GM23338 (cell line): ENCODE data around the gene TMEM151B.

ENCODE experiments used
- CTCF ChIP-seq, 2 experiments: fragments of 200-600 bp in 1 of 2; sonication (generic) in 1 of 2; conservative IDR thresholded peaks; 2 replicates each; pipeline versions ENCODE4 v1.5.1 to v1.6.1; 2016 to 2017; ENCODE audit warnings: antibody characterized with exemption in 2 of 2, low read depth in 2 of 2, mild to moderate bottlenecking in 2 of 2, moderate library complexity in 1 of 2
- EZH2 ChIP-seq: fragments of 200-600 bp; sonication (generic); IDR thresholded peaks from one replicate; pipeline ENCODE4 v1.8.0; 2017; ENCODE audit warnings: antibody characterized with exemption, mild to moderate bottlenecking, low read depth; ENCODE audit not compliant: unreplicated experiment
- EZH2phosphoT487 ChIP-seq: fragments of 200-600 bp; sonication (generic); IDR thresholded peaks from one replicate; pipeline ENCODE4 v1.8.1; 2018; ENCODE audit warnings: antibody characterized with exemption; ENCODE audit not compliant: unreplicated experiment
- TF ChIP-seq, protein P1 (sequence below): fragments of 250-450 bp; sonication (Bioruptor Pico); IDR thresholded peaks from 2 replicates; pipeline ENCODE4 v1.5.0; 2020; ENCODE audit warnings: mild to moderate bottlenecking, moderate library complexity
- TF ChIP-seq, protein P2 (sequence below): IDR thresholded peaks from one replicate; pipeline ENCODE4 v1.6.1; 2018; ENCODE audit warnings: antibody characterized with exemption; ENCODE audit not compliant: unreplicated experiment

GRCh38 chr6:44284121-44284520 lies 13.9 kb downstream of the TMEM151B start:
- TF ChIP-seq CTCF (conservative IDR thresholded peaks at IDR 0.05; ENCODE audit: low read depth in 2 of 2) (no peak), EZH2 (no peak), EZH2phosphoT487 (no peak)
- TF ChIP-seq, protein P1, sequence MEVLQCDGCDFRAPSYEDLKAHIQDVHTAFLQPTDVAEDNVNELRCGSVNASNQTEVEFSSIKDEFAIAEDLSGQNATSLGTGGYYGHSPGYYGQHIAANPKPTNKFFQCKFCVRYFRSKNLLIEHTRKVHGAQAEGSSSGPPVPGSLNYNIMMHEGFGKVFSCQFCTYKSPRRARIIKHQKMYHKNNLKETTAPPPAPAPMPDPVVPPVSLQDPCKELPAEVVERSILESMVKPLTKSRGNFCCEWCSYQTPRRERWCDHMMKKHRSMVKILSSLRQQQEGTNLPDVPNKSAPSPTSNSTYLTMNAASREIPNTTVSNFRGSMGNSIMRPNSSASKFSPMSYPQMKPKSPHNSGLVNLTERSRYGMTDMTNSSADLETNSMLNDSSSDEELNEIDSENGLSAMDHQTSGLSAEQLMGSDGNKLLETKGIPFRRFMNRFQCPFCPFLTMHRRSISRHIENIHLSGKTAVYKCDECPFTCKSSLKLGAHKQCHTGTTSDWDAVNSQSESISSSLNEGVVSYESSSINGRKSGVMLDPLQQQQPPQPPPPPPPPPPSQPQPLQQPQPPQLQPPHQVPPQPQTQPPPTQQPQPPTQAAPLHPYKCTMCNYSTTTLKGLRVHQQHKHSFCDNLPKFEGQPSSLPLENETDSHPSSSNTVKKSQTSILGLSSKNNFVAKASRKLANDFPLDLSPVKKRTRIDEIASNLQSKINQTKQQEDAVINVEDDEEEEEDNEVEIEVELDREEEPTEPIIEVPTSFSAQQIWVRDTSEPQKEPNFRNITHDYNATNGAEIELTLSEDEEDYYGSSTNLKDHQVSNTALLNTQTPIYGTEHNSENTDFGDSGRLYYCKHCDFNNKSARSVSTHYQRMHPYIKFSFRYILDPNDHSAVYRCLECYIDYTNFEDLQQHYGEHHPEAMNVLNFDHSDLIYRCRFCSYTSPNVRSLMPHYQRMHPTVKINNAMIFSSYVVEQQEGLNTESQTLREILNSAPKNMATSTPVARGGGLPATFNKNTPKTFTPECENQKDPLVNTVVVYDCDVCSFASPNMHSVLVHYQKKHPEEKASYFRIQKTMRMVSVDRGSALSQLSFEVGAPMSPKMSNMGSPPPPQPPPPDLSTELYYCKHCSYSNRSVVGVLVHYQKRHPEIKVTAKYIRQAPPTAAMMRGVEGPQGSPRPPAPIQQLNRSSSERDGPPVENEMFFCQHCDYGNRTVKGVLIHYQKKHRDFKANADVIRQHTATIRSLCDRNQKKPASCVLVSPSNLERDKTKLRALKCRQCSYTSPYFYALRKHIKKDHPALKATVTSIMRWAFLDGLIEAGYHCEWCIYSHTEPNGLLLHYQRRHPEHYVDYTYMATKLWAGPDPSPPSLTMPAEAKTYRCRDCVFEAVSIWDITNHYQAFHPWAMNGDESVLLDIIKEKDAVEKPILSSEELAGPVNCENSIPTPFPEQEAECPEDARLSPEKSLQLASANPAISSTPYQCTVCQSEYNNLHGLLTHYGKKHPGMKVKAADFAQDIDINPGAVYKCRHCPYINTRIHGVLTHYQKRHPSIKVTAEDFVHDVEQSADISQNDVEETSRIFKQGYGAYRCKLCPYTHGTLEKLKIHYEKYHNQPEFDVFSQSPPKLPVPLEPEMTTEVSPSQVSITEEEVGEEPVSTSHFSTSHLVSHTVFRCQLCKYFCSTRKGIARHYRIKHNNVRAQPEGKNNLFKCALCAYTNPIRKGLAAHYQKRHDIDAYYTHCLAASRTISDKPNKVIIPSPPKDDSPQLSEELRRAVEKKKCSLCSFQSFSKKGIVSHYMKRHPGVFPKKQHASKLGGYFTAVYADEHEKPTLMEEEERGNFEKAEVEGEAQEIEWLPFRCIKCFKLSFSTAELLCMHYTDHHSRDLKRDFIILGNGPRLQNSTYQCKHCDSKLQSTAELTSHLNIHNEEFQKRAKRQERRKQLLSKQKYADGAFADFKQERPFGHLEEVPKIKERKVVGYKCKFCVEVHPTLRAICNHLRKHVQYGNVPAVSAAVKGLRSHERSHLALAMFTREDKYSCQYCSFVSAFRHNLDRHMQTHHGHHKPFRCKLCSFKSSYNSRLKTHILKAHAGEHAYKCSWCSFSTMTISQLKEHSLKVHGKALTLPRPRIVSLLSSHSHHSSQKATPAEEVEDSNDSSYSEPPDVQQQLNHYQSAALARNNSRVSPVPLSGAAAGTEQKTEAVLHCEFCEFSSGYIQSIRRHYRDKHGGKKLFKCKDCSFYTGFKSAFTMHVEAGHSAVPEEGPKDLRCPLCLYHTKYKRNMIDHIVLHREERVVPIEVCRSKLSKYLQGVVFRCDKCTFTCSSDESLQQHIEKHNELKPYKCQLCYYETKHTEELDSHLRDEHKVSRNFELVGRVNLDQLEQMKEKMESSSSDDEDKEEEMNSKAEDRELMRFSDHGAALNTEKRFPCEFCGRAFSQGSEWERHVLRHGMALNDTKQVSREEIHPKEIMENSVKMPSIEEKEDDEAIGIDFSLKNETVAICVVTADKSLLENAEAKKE (CRISPR knock-in tag) = no peak
- TF ChIP-seq, protein P2, sequence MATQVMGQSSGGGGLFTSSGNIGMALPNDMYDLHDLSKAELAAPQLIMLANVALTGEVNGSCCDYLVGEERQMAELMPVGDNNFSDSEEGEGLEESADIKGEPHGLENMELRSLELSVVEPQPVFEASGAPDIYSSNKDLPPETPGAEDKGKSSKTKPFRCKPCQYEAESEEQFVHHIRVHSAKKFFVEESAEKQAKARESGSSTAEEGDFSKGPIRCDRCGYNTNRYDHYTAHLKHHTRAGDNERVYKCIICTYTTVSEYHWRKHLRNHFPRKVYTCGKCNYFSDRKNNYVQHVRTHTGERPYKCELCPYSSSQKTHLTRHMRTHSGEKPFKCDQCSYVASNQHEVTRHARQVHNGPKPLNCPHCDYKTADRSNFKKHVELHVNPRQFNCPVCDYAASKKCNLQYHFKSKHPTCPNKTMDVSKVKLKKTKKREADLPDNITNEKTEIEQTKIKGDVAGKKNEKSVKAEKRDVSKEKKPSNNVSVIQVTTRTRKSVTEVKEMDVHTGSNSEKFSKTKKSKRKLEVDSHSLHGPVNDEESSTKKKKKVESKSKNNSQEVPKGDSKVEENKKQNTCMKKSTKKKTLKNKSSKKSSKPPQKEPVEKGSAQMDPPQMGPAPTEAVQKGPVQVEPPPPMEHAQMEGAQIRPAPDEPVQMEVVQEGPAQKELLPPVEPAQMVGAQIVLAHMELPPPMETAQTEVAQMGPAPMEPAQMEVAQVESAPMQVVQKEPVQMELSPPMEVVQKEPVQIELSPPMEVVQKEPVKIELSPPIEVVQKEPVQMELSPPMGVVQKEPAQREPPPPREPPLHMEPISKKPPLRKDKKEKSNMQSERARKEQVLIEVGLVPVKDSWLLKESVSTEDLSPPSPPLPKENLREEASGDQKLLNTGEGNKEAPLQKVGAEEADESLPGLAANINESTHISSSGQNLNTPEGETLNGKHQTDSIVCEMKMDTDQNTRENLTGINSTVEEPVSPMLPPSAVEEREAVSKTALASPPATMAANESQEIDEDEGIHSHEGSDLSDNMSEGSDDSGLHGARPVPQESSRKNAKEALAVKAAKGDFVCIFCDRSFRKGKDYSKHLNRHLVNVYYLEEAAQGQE = no peak
